Tibial nerve (tissue), 4 donors: Measurements from ENCODE around the gene RAB35.

Experiments used
- CTCF ChIP-seq, 5 experiments: fragments of 200-600 bp in 3 of 5; fragments of 450-650 bp in 2 of 5; sonication (generic) in 3 of 5; IDR thresholded peaks; one replicate each; pipeline ENCODE4 v1.5.1; 2016 to 2019; ENCODE audit warnings: antibody characterized with exemption in 5 of 5, mild to moderate bottlenecking in 3 of 5, moderate library complexity in 2 of 5
- EP300 ChIP-seq, 2 donors: sonication (generic); formaldehyde crosslinking; IDR thresholded peaks; one replicate each; pipeline ENCODE4 v1.6.1; 2017; ENCODE audit warnings: antibody characterized with exemption in 2 of 2, mild to moderate bottlenecking in 1 of 2
- POLR2A ChIP-seq, 2 donors: fragments of 450-650 bp; IDR thresholded peaks; one replicate each; pipeline ENCODE4 v1.6.1; 2017; ENCODE audit warnings: antibody characterized with exemption in 2 of 2, mild to moderate bottlenecking in 2 of 2, moderate library complexity in 2 of 2

- TF ChIP-seq CTCF (IDR thresholded peaks at IDR 0.05), result no peak
- TF ChIP-seq POLR2A (IDR thresholded peaks at IDR 0.05), result no peak
- no peak for TF ChIP-seq EP300 (IDR thresholded peaks at IDR 0.05)
Observed at GRCh38 chr12:120162763-120163162, 46.2 kb upstream of the RAB35 start.
